OCI-LY7 (cell line): Measurements from ENCODE around the gene NKAIN2. TPM values are rescaled to one million over a fixed set of nuclear protein-coding genes. Genes with fewer than 3 reads are reported as not detected.

Experiments used
- BruUV-seq: library from RNA; stranded (reverse); fragments of 400-500 nt; replicated peaks from 2 replicates; lab custom pipeline; 2021; lab: Mats Ljungman, UMichigan
- CTCF ChIA-PET: fragments of 300-600 bp; sonication (Branson Sonifier 250); formaldehyde crosslinking; loops from one replicate; lab custom pipeline; 2022; ENCODE audit warnings: antibody characterized with exemption; ENCODE audit not compliant: unreplicated experiment; lab: Charles Lee
- POLR2A ChIA-PET: fragments of 300-600 bp; sonication (Branson Sonifier 250); formaldehyde crosslinking; loops from one replicate; lab custom pipeline; 2022; ENCODE audit warnings: antibody characterized with exemption; lab: Charles Lee
- DNase-seq: peaks from one replicate; pipeline ENCODE4 v3.0.0-alpha.2; 2015; ENCODE audit warnings: low spot score
- H2AFZ ChIP-seq: fragments of 200-600 bp; sonication (generic), shearing (Covaris generic); 2 replicates; pipeline ENCODE4 v1.6.1; 2014; ENCODE audit warnings: mild to moderate bottlenecking, antibody characterized with exemption, low read length, moderate library complexity
- H3K27ac ChIP-seq: fragments of 200-600 bp; sonication (generic); 2 replicates; pipeline ENCODE4 v1.5.1; 2014; ENCODE audit warnings: mixed run types, low read depth, mild to moderate bottlenecking, moderate library complexity, low read length, inconsistent platforms; ENCODE audit not compliant: poor library complexity, severe bottlenecking
- H3K36me3 ChIP-seq: fragments of 200-600 bp; sonication (generic); 2 replicates; pipeline ENCODE4 v1.6.1; 2014; ENCODE audit warnings: mild to moderate bottlenecking, antibody characterized with exemption, low read length, moderate library complexity, mixed read lengths; ENCODE audit not compliant: insufficient read depth
- H3K4me1 ChIP-seq: fragments of 200-600 bp; sonication (generic); 2 replicates; pipeline ENCODE4 v1.5.1; 2014; ENCODE audit warnings: mild to moderate bottlenecking, low read length; ENCODE audit not compliant: insufficient read depth, poor library complexity, severe bottlenecking
- H3K4me2 ChIP-seq: fragments of 200-600 bp; sonication (generic); 2 replicates; pipeline ENCODE4 v1.6.1; 2014; ENCODE audit warnings: mild to moderate bottlenecking, low read length
- H3K4me3 ChIP-seq: fragments of 200-600 bp; sonication (generic); 2 replicates; pipeline ENCODE4 v1.5.1; 2014; ENCODE audit warnings: mild to moderate bottlenecking, low read depth, low read length; ENCODE audit not compliant: poor library complexity, severe bottlenecking
- H3K79me2 ChIP-seq: fragments of 200-600 bp; sonication (generic); 2 replicates; pipeline ENCODE4 v1.6.1; 2016; ENCODE audit warnings: low read depth, mild to moderate bottlenecking, low read length, moderate library complexity, mixed read lengths; ENCODE audit not compliant: insufficient read depth
- H3K9me2 ChIP-seq: fragments of 200-600 bp; sonication (generic); 2 replicates; pipeline ENCODE4 v1.6.1; 2016; ENCODE audit warnings: mild to moderate bottlenecking, low read length, mixed read lengths; ENCODE audit not compliant: insufficient read depth
- H3K9me3 ChIP-seq: fragments of 200-600 bp; sonication (generic); 2 replicates; pipeline ENCODE4 v1.6.1; 2014; ENCODE audit warnings: mild to moderate bottlenecking, mixed run types, low read length, mixed read lengths
- H4K20me1 ChIP-seq: fragments of 200-600 bp; sonication (generic); 2 replicates; pipeline ENCODE4 v1.6.1; 2014; ENCODE audit warnings: mild to moderate bottlenecking, antibody characterized with exemption, low read length, moderate library complexity, mixed read lengths; ENCODE audit not compliant: insufficient read depth
- EZH2phosphoT487 ChIP-seq: fragments of 200-600 bp; sonication (generic); IDR thresholded peaks from 2 replicates; pipeline ENCODE4 v1.6.1; 2018; ENCODE audit warnings: low read depth, borderline replicate concordance, mild to moderate bottlenecking, mixed run types, antibody characterized with exemption, low read length, moderate library complexity, mixed read lengths
- intact Hi-C: fragments of 100-400 bp; cut with micrococcal nuclease; formaldehyde crosslinking; loops from one replicate; pipeline ENCODE4 v1.10.0; 2022; ENCODE audit not compliant: unreplicated experiment
- total RNA-seq, 2 experiments: library from RNA; depleted of rRNA in 1 of 2; stranded (reverse); fragments of >200 nt in 1 of 2; shearing (Covaris generic) in 1 of 2; gene quantifications; 2 replicates each; pipeline ENCODE4 v1.2.3, GENCODE V29; 2014 to 2022
- TF ChIP-seq, protein P1 (sequence below): fragments of 200-600 bp; sonication (generic); conservative IDR thresholded peaks from 2 replicates; pipeline ENCODE4 v1.5.1; 2014; ENCODE audit warnings: mild to moderate bottlenecking, antibody characterized with exemption, low read length, moderate library complexity, mixed read lengths

Gene NKAIN2
- total RNA-seq, 2 experiments from 2014 or later, result not detected

GRCh38 chr6:124714728-124715127, 911.1 kb downstream of the NKAIN2 start:
- Histone ChIP-seq H4K20me1 (no peaks in the 10 kb centered on the region), H3K4me1 (no peaks in the 10 kb centered on the region), H3K79me2 (no peaks in the 10 kb centered on the region), H3K27ac (no peak overlapping the region), H3K4me2 (no peak overlapping the region), H3K9me2 (no peaks in the 10 kb centered on the region), H3K9me3 (no peaks in the 10 kb centered on the region), H2AFZ (no peak overlapping the region), H3K4me3 (no peak overlapping the region), H3K36me3 (no peaks in the 10 kb centered on the region)
- CTCF ChIA-PET, result no interaction called here
- TF ChIP-seq, protein P1, sequence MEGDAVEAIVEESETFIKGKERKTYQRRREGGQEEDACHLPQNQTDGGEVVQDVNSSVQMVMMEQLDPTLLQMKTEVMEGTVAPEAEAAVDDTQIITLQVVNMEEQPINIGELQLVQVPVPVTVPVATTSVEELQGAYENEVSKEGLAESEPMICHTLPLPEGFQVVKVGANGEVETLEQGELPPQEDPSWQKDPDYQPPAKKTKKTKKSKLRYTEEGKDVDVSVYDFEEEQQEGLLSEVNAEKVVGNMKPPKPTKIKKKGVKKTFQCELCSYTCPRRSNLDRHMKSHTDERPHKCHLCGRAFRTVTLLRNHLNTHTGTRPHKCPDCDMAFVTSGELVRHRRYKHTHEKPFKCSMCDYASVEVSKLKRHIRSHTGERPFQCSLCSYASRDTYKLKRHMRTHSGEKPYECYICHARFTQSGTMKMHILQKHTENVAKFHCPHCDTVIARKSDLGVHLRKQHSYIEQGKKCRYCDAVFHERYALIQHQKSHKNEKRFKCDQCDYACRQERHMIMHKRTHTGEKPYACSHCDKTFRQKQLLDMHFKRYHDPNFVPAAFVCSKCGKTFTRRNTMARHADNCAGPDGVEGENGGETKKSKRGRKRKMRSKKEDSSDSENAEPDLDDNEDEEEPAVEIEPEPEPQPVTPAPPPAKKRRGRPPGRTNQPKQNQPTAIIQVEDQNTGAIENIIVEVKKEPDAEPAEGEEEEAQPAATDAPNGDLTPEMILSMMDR, result no peak
- TF ChIP-seq EZH2phosphoT487, result no peak
- no TSS peak for BruUV-seq
- intact Hi-C loops, result no loop called here
- no peak for DNase-seq
- POLR2A ChIA-PET, result interaction anchor here (0.6 kb wide), 1 partner anchor 477 kb away, joined by 3 read pairs; no protein-coding TSS in a partner anchor

DNA sequence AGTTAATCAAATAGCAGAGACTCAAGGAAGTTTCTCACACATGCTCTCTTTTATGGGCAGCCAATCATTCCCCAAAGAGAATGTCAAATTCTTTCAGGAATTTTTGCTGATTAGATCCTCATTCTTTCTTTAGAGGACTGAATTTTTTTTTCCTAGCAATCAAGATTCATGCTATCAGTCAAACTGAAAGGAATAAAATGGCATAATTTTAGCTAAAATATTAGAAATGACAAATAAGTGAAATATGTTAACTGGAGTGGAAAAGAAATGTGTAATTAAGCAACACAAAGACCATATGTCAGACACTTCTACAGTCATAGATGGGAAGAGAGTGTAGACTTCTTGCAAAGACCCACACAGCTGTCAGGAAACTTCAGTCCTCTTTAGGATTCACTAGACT, 916.2 kb downstream of the NKAIN2 start:
- no peaks in the 10 kb centered on the region for H3K9me2 ChIP-seq
- H3K4me2 ChIP-seq, result no peak overlapping the region
- CTCF ChIA-PET, result no interaction called here
- no peaks in the 10 kb centered on the region for H3K79me2 ChIP-seq
- TF ChIP-seq, protein P1, result no peak
- no peak for TF ChIP-seq EZH2phosphoT487
- DNase-seq, result no peak
- H3K36me3 ChIP-seq, result no peaks in the 10 kb centered on the region
- H3K27ac ChIP-seq, result no peak overlapping the region
- no TSS peak for BruUV-seq
- POLR2A ChIA-PET, result no interaction called here
- no peaks in the 10 kb centered on the region for H4K20me1 ChIP-seq
- H3K9me3 ChIP-seq, result no peaks in the 10 kb centered on the region
- no peaks in the 10 kb centered on the region for H3K4me1 ChIP-seq
- H3K4me3 ChIP-seq, result no peak overlapping the region
- intact Hi-C loops, result no loop called here
- H2AFZ ChIP-seq, result no peak overlapping the region

- POLR2A ChIA-PET, result no interaction called here
- H3K4me3 ChIP-seq, result no peak overlapping the region
- H3K4me1 ChIP-seq, result no peaks in the 10 kb centered on the region
- H3K36me3 ChIP-seq, result no peaks in the 10 kb centered on the region
- BruUV-seq, result no TSS peak
- no peaks in the 10 kb centered on the region for H4K20me1 ChIP-seq
- no peak overlapping the region for H2AFZ ChIP-seq
- no peaks in the 10 kb centered on the region for H3K9me3 ChIP-seq
- DNase-seq, result no peak
- no peaks in the 10 kb centered on the region for H3K9me2 ChIP-seq
- TF ChIP-seq, protein P1, result no peak
- TF ChIP-seq EZH2phosphoT487, result no peak
- H3K27ac ChIP-seq, result no peak overlapping the region
- CTCF ChIA-PET, result no interaction called here
- no peak overlapping the region for H3K4me2 ChIP-seq
- no peaks in the 10 kb centered on the region for H3K79me2 ChIP-seq
- intact Hi-C loops, result no loop called here
Observed at GRCh38 chr6:124721331-124721730, 917.7 kb downstream of the NKAIN2 start.
